ENCODE data around the gene PRDM7. TPM values are rescaled to one million over a fixed set of nuclear protein-coding genes. Genes with fewer than 3 reads are reported as not detected.

The PRDM7 gene
- total and polyA plus RNA-seq, 2 of the 8 experiments (the other 6 are each of a cell fraction or from before 2014, with no cell fraction given) = 0.02 TPM; not detected in 1

GRCh38 chr16:90050969-90051368 lies 26.2 kb downstream of the PRDM7 start:
- Histone ChIP-seq H4K91ac (replicated peaks; ENCODE audit: insufficient read length, low read length) (no peak overlapping the region), H3K79me2 (ENCODE audit: control insufficient read depth in 1 of 2, insufficient read depth in 2 of 2, low read length in 2 of 2) (no peaks in the 10 kb centered on the region), H2BK20ac (ENCODE audit: low read length) (no peak overlapping the region), H3K79me1 (ENCODE audit: low read depth, low read length) (0 out of 2 replicates have a peak, but pooled peaks cover 2% of the 10 kb centered on the region), H4K20me1 (replicated peaks in 1 of 2; ENCODE audit: control insufficient read depth in 1 of 2, insufficient read depth in 2 of 2, low read length in 2 of 2) (no peaks in the 10 kb centered on the region), H3K4ac (replicated peaks; ENCODE audit: insufficient read length, low read depth, low read length) (no peak overlapping the region), H2BK15ac (ENCODE audit: low read length) (no peak overlapping the region), H3K4me2 (ENCODE audit: insufficient read depth in 1 of 2, low read depth in 2 of 2, low read length in 2 of 2) (no peak overlapping the region), H2BK120ac (replicated peaks; ENCODE audit: low read depth, low read length) (no peak overlapping the region), H3K4me1 (replicated peaks in 1 of 4; ENCODE audit: control insufficient read depth in 3 of 4, insufficient read depth in 4 of 4, low read length in 3 of 4) (peaks cover 0 to 11% (median 8%) of the 10 kb centered on the region in 4 experiments; a peak in 6 of 7 replicates), H3K27ac (ENCODE audit: low read depth, low read length) (no peak overlapping the region), H3K14ac (ENCODE audit: insufficient read length) (no peak overlapping the region), H2BK5ac (ENCODE audit: low read depth, low read length) (no peak overlapping the region), H3K36me3 (ENCODE audit: control insufficient read depth in 2 of 4, insufficient read depth in 4 of 4, low read length in 3 of 4) (no peaks in the 10 kb centered on the region), H2BK12ac (ENCODE audit: low read depth, low read length) (no peak overlapping the region), H3K23ac (ENCODE audit: insufficient read length) (no peak overlapping the region), H3K27me3 (replicated peaks in 1 of 4; ENCODE audit: control insufficient read depth in 3 of 4, extremely low read depth in 1 of 4, insufficient read depth in 3 of 4, low read length in 3 of 4) (no peaks in the 10 kb centered on the region), H2AFZ (ENCODE audit: low read length) (no peak overlapping the region), H2AK5ac (ENCODE audit: low read depth, low read length) (no peak overlapping the region), H3K4me3 (ENCODE audit: extremely low read depth in 1 of 4, insufficient read depth in 2 of 4, low read depth in 3 of 4, low read length in 4 of 4) (no peak overlapping the region), H3K18ac (ENCODE audit: extremely low read depth, low read length) (no peak overlapping the region), H4K8ac (ENCODE audit: extremely low read depth, insufficient read depth, low read length) (no peak overlapping the region), H4K5ac (ENCODE audit: insufficient read length, low read depth, low read length) (no peak overlapping the region), H3K9me3 (ENCODE audit: insufficient read depth in 2 of 2, low read depth in 1 of 2, low read length in 1 of 2) (peaks cover 25 to 33% of the 10 kb centered on the region in 2 experiments), H3K56ac (replicated peaks; ENCODE audit: insufficient read length, low read depth, low read length) (no peak overlapping the region), H3K9ac (replicated peaks in 1 of 4; ENCODE audit: extremely low read depth in 1 of 4, low read depth in 3 of 4, low read length in 3 of 4) (no peak overlapping the region), H3K23me2 (ENCODE audit: low read depth, low read length) (no peaks in the 10 kb centered on the region)
- ChIA-PET CTCF (ENCODE audit: partially characterized antibody) (interaction anchor here (1.4 kb wide), 1 partner anchor 31 kb away, joined by 5 read pairs; no protein-coding TSS in a partner anchor), POLR2A (ENCODE audit: partially characterized antibody) (interaction anchor here (0.8 kb wide), 1 partner anchor 15 kb away, joined by 3 read pairs; no protein-coding TSS in a partner anchor)
- WGBS, 2 experiments (ENCODE audit: extremely low coverage in 1 of 2, insufficient coverage in 1 of 2, insufficient read length in 1 of 2, insufficient replicate concordance in 2 of 2, low coverage in 1 of 2, low lambda C conversion rate in 2 of 2, missing lambda C conversion rate in 1 of 2) = 89% methylated on average over 10 of the region's 10 CpGs; no CpG with 5 or more reads in 1 of the 2 experiments
- DNase-seq (ENCODE audit: low read depth in 1 of 2, low spot score in 2 of 2) = no peak
- no peak for FAIRE-seq
- no peak for TF ChIP-seq YY1 (IDR thresholded peaks at IDR 0.05; ENCODE audit: low read depth, low read length)
- TF ChIP-seq SUZ12 (IDR thresholded peaks at IDR 0.05; ENCODE audit: low read length) = no peak
- TF ChIP-seq HDAC2 (IDR thresholded peaks at IDR 0.05; ENCODE audit: borderline replicate concordance in 1 of 2, low read depth in 2 of 2, low read length in 2 of 2) = no peak
- TF ChIP-seq ZNF274 (IDR thresholded peaks at IDR 0.05; ENCODE audit: borderline replicate concordance, extremely low read depth, low read length) = no peak
- TF ChIP-seq GTF2F1 (IDR thresholded peaks at IDR 0.05; ENCODE audit: borderline replicate concordance, low read depth, low read length) = no peak
- TF ChIP-seq SP2 (IDR thresholded peaks at IDR 0.05; ENCODE audit: low read length) = no peak

All from H1 (cell line).